CMK (cell line): ENCODE data around the gene CHRM2.

ENCODE experiments used
- DNase-seq: peaks from one replicate; pipeline ENCODE4 v3.0.0-alpha.2; 2010; ENCODE audit warnings: low read depth

The CHRM2 gene

GRCh38 chr7:136957391-136957790 is 88.9 kb downstream of the CHRM2 start:
- no peak for DNase-seq

- no peak for DNase-seq
Measured at GRCh38 chr7:136958016-136958415, 89.6 kb downstream of the CHRM2 start.

DNA sequence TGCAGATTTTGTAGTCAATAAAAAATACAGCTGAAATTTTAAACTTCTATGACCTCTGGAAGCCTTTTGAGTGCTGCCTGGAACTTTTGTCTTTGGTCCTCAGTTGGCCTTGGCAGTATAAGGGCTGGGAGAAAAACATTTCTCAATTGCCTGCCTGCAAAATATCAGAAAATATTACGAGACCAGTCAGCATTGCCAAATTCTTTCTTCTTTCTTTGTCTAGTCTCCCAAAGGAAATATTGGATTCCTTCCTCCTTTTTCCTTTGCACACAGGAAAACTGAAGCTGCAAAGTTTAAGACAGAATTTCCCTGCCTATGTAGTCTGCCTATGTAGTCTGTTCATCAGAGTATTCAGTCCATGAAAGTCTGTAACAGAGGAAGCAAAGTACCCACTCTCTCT is 95.9 kb downstream of the CHRM2 start:
- DNase-seq: no peak

- DNase-seq: no peak
Measured at GRCh38 chr7:136966825-136967224, 98.4 kb downstream of the CHRM2 start.

- no peak for DNase-seq
Measured at GRCh38 chr7:136969761-136970160, 101.3 kb downstream of the CHRM2 start.

- no peak for DNase-seq
Measured at GRCh38 chr7:136971776-136972175, 103.3 kb downstream of the CHRM2 start.

DNA sequence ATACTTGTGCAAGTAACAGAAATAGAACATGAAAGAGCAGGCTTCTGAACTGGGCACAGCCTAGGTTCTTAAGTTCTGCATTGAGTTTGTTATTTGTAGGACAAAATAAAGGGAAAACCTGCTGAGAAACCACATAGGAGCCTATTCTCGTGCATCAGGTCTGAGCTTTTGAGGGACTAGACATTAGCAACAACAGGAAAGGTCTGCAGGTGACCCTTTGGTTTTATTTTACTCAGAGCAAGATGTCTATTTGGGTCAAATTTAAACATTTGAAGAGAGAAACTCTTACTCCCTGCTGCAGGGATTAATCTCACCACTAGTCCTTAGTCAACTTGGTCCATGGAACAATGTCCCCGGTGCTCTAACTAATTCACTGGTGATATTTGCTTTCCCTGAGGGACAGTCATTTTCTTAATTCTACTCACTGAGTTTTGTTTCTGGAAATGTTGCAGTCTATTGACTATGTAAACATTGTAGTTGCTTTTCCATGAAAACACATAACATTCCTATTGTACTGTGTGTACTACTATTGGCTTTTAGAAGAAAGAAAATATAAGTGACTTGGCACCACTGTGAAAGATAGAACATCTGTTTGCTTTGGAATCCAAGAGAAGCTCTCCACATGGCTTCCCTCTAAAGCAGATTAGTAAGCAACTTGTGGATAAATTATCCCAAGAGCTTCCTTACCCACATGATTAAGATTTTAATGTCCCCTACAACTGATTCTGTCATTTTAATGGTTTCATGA is 108.2 kb downstream of the CHRM2 start:
- DNase-seq: no peak

DNA sequence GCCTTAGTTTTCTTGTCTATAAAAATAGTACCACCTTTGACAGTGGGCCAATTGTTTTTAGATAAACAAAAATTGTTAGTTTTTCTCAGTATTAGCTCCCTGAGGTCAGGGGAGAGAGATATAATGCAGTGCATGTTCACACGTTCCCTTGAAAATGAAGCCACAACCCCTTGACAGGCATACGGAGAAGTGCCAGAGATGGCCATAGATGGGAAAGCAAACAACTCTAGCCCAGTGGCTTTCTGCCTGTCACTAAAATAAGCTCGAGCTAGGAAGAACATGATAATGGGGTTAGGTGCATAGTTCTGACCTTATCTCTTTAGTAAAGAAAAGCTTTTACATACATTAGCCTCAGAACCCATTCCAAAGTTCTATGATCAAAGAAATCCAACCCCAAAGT is 124.9 kb downstream of the CHRM2 start:
- no peak for DNase-seq

DNA sequence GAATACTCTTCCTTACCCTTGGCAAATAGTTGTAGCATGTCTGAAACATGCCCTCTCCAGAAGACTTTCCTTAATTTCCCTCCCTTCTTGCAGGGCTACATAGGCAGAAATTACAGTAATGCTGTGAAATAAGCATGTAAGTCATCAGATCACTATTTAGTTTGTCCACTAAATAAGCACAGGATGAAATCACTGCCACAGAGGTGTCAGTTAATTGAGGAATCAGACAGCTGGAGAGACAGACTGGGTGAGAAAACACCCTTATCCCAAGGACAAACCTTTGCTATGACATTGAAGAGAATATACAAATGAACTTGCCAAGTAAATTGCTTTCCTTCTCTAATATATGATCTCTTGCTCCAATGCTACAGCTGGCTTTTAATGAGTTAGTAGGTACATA is 129.3 kb downstream of the CHRM2 start:
- no peak for DNase-seq

DNA sequence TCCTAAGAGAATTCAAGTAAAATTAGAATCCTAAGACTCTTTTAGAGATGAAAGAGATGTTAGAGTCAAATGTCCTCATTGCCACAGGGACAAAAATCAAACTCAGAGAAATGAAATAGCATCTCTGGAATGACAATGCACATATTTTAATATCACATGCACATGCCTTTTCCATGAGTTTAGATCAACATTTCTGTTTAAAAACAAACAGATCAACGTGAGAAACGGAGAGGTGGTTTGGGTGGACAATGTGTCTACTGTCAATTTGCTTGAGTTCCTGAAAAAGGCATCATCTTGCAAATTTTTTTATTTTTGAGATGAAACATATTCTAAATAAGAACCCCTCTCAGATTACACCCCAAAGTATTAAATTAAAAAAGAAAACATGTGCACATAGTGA is 130.0 kb downstream of the CHRM2 start:
- no peak for DNase-seq

GRCh38 chr7:137000621-137001020 is 132.2 kb downstream of the CHRM2 start:
- DNase-seq: no peak

- DNase-seq: no peak
Measured at GRCh38 chr7:137001041-137001440, 132.6 kb downstream of the CHRM2 start.

DNA sequence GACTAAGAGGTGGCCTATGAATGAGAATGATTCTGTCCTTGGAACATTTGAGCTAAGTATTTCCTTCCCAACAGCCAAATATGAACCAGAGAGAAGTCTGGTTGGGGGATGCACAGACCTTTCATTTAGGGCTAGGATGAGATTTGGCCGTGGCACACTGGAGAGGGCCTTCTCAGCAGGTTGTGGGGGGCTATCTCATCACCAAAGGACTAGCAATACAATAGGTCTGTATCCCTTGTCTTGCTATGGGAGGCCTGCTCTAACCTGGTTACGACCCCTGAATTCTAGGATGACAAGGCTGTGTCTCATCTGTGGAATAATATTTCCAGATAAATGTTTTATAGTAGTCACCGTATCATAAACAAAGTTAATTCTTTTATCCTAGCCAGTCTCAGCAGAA is 133.0 kb downstream of the CHRM2 start:
- no peak for DNase-seq

DNA sequence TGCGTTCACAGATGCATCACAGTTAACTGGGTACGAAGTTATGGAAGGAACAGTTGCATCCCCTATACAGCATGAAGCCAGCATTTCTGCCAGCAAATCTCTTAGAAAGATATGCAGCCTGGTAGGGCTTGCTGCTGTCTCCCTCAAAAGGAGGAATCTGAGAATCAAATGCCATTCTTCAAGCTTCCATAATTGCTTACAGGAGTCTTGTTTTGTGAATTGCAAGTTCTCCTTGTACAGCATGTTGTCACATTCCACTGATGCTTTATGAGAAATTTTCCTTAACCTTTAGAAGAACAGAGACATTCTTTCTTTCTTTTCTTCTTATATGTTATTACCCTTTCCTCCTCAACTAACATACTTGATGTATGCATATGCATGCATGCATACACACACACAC is 134.6 kb downstream of the CHRM2 start:
- no peak for DNase-seq

- peak; percentile 39 for DNase-seq
Measured at GRCh38 chr7:137003566-137003965, 135.1 kb downstream of the CHRM2 start.

DNA sequence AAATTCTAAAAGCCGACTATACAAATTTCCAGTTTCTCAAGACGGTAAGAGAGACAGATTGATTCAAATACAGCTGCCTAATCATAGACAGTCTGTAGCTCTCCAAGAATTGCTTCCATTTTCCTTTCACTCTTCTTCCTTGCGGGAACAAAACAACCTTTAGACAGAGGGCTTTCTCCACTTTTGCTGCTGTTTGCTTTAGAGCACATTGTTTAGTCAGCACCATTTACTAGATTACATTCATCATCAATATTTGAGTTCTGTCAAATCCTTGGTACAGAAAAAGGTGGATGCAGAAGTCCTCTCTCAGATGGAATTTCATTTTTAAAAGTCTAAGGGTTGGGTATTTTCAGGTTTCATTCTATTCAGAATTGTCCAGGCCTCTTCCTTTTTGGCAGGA is 137.4 kb downstream of the CHRM2 start:
- no peak for DNase-seq

GRCh38 chr7:137006293-137006692 is 137.8 kb downstream of the CHRM2 start:
- DNase-seq: no peak

- DNase-seq: no peak
Measured at GRCh38 chr7:137007001-137007694, 138.7 kb downstream of the CHRM2 start.

DNA sequence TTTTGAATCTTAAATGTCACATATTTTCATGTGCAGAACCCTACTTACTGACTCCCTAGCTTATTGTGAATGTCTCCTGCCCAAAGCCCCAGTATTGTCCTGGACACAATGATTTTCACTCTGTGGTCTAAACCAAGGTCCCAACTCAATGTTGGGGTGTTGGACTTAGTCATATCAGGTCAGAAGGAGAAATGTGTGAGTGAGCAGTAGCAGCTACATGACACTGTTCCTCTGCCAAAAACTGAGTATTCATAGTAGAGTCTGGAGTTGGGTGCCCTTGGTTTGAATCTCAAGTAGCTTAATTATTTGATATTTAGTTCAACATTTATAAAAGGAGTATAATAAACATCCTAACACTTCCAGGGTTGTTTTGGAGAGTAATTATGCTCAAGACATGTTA is 141.0 kb downstream of the CHRM2 start:
- no peak for DNase-seq

DNA sequence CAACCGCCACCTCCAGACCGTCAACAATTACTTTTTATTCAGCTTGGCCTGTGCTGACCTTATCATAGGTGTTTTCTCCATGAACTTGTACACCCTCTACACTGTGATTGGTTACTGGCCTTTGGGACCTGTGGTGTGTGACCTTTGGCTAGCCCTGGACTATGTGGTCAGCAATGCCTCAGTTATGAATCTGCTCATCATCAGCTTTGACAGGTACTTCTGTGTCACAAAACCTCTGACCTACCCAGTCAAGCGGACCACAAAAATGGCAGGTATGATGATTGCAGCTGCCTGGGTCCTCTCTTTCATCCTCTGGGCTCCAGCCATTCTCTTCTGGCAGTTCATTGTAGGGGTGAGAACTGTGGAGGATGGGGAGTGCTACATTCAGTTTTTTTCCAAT is 146.6 kb downstream of the CHRM2 start:
- no peak for DNase-seq

DNA sequence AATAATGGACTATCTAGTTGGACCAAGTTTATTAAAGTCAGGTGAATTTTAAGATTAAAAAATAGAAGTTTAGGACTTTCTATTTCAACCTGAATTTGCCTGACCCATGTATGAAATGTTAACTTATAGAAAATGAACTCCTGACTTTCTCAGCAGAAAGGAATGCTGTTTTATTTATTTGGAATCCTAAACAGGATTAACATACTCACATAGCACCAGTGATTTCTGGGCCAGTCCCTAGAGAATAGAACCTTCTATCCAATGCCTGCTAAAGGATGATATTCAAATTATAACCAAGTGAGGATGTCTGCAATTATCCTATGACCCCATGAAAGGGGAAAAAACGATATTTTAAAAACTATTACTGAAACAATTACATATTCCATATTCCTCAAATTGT is 148.8 kb downstream of the CHRM2 start:
- no peak for DNase-seq

DNA sequence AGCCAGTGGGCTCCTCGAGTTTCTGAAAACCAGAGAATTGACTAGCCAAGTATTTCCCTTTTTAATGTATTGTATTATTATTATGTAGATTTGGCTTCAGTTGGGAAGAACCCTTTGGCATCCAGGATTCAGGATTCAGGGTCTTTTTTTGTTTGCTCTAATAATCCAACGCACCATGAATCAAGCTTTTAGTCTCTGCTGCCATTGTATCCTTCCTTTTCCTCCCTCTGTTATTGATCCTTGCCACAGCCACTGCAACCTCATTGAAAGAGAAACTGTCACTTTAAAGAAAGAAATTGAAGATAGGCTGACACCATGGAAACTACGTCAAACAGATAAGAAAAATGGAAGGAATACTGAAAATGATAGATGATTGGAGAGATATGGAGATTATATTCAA is 150.0 kb downstream of the CHRM2 start:
- DNase-seq: no peak

DNA sequence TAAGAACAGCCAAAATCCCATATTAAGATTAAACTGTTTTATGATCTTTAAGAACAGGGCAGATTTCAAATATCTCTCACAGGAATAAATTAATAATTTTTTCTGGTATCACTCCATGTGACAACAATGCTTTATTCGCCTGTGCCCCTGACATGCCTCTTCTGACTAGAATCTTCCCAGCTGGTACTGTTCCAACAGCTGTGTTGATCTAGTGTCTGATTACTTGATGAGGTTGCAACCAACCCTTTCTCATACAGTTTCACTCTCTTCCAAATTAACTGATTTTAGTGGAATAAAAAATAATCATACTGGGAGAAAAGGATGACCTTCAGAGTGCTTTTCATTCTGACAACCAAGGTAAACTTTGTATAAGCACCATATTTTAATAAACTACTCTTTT is 151.9 kb downstream of the CHRM2 start:
- no peak for DNase-seq
